Vagina (tissue), 2 donors: ENCODE data around the gene TOR3A. TPM values are rescaled to one million over a fixed set of nuclear protein-coding genes. Genes with fewer than 3 reads are reported as not detected.
A peak's percentile ranks its signal among the peaks of the same experiment; 100 is the strongest.

ENCODE experiments used
- DNase-seq, 2 donors: peaks; one replicate each; pipeline ENCODE4 v3.0.0-alpha.2; 2017; ENCODE audit errors: extremely low spot score in 2 of 2
- H3K27ac ChIP-seq: fragments of 200-600 bp; sonication (generic); one replicate; pipeline ENCODE4 v1.5.1; 2019
- H3K27me3 ChIP-seq: fragments of 200-600 bp; sonication (generic); one replicate; pipeline ENCODE4 v1.5.1; 2019
- H3K36me3 ChIP-seq, 2 donors: fragments of 200-600 bp; sonication (generic); one replicate each; pipeline ENCODE4 v1.5.1; 2017 to 2019
- H3K4me1 ChIP-seq: fragments of 200-600 bp; sonication (generic); one replicate; pipeline ENCODE4 v1.5.1; 2019
- H3K4me3 ChIP-seq, 2 donors: fragments of 200-600 bp; sonication (generic); 1 replicate in 1 of 2; 2 replicates in 1 of 2; pipeline ENCODE4 v1.5.1; 2016 to 2019
- H3K9me3 ChIP-seq: fragments of 200-600 bp; sonication (generic); one replicate; pipeline ENCODE4 v1.5.1; 2019
- CTCF ChIP-seq, 3 experiments: fragments of 450-650 bp in 2 of 3; fragments of 200-600 bp in 1 of 3; sonication (generic) in 1 of 3; IDR thresholded peaks; one replicate each; pipeline ENCODE4 v1.5.1; 2017 to 2019; ENCODE audit warnings: antibody characterized with exemption in 3 of 3, mild to moderate bottlenecking in 2 of 3, moderate library complexity in 2 of 3
- POLR2A ChIP-seq, 2 donors: fragments of 450-650 bp; IDR thresholded peaks; one replicate each; pipeline ENCODE4 v1.6.1; 2017; ENCODE audit warnings: antibody characterized with exemption in 2 of 2, mild to moderate bottlenecking in 2 of 2, moderate library complexity in 2 of 2
- POLR2AphosphoS5 ChIP-seq, 2 donors: sonication (generic); formaldehyde crosslinking; IDR thresholded peaks; one replicate each; pipeline ENCODE4 v1.9.0; 2017; ENCODE audit warnings: antibody characterized with exemption in 2 of 2, mild to moderate bottlenecking in 2 of 2, low read depth in 1 of 2; ENCODE audit not compliant: insufficient read depth in 1 of 2
- intact Hi-C: fragments of 100-400 bp; cut with DNase I; formaldehyde crosslinking; loops from one replicate; pipeline ENCODE4 v1.15.1; 2023
- total RNA-seq: library from RNA; depleted of rRNA; stranded (reverse); fragments of >200 nt; gene quantifications from one replicate; pipeline ENCODE4 v1.2.3, GENCODE V29; 2016

TOR3A gene
- total RNA-seq, 1 donor from 2014 or later, result 20.4 TPM

GRCh38 chr1:179058487-179059483, 23.1 kb upstream of the TOR3A start:
- peaks cover 0 to 10% of the 10 kb centered on the region in 2 donors for H3K36me3 ChIP-seq
- no peak for TF ChIP-seq POLR2A (IDR thresholded peaks at IDR 0.05)
- no peak for TF ChIP-seq CTCF (IDR thresholded peaks at IDR 0.05)
- no peak for TF ChIP-seq POLR2AphosphoS5 (IDR thresholded peaks at IDR 0.05; ENCODE audit: insufficient read depth in 1 of 2, low read depth in 1 of 2)
- no peak overlapping the region for H3K27ac ChIP-seq
- no peak for DNase-seq
- H3K9me3 ChIP-seq, result no peaks in the 10 kb centered on the region
- no peaks in the 10 kb centered on the region for H3K27me3 ChIP-seq
- H3K4me3 ChIP-seq, result no peak overlapping the region
- no peaks in the 10 kb centered on the region for H3K4me1 ChIP-seq
- intact Hi-C loops, result no loop called here

- no peak overlapping the region for H3K27ac ChIP-seq
- no peaks in the 10 kb centered on the region for H3K9me3 ChIP-seq
- TF ChIP-seq POLR2A (IDR thresholded peaks at IDR 0.05), result no peak
- no peak for TF ChIP-seq POLR2AphosphoS5 (IDR thresholded peaks at IDR 0.05; ENCODE audit: insufficient read depth in 1 of 2, low read depth in 1 of 2)
- TF ChIP-seq CTCF (IDR thresholded peaks at IDR 0.05), result no peak
- intact Hi-C loops, result no loop called here
- peaks cover 0 to 26% of the 10 kb centered on the region in 2 donors for H3K36me3 ChIP-seq
- no peaks in the 10 kb centered on the region for H3K4me1 ChIP-seq
- no peak overlapping the region for H3K4me3 ChIP-seq
- H3K27me3 ChIP-seq, result no peaks in the 10 kb centered on the region
- no peak for DNase-seq
These were observed 20.2 kb upstream of the TOR3A start for GRCh38 chr1:179061360-179062282.

GRCh38 chr1:179066471-179066870, 15.4 kb upstream of the TOR3A start:
- Histone ChIP-seq H3K36me3 (peaks cover 0 to 50% of the 10 kb centered on the region in 2 donors), H3K4me1 (no peaks in the 10 kb centered on the region), H3K4me3 (no peak overlapping the region), H3K27me3 (no peaks in the 10 kb centered on the region), H3K9me3 (no peaks in the 10 kb centered on the region), H3K27ac (no peak overlapping the region)
- no peak for DNase-seq
- TF ChIP-seq POLR2A (IDR thresholded peaks at IDR 0.05) (no peak), CTCF (IDR thresholded peaks at IDR 0.05) (no peak), POLR2AphosphoS5 (IDR thresholded peaks at IDR 0.05; ENCODE audit: insufficient read depth in 1 of 2, low read depth in 1 of 2) (no peak)
- intact Hi-C loops, result no loop called here

GRCh38 chr1:179077396-179077795, 4.5 kb upstream of the TOR3A start:
- Histone ChIP-seq H3K36me3 (peaks cover 0 to 4% of the 10 kb centered on the region in 2 donors), H3K27me3 (no peaks in the 10 kb centered on the region), H3K4me1 (peaks cover 9% of the 10 kb centered on the region), H3K9me3 (no peaks in the 10 kb centered on the region), H3K27ac (no peak overlapping the region), H3K4me3 (no peak overlapping the region)
- no peak for DNase-seq
- no peak for TF ChIP-seq POLR2AphosphoS5 (IDR thresholded peaks at IDR 0.05; ENCODE audit: insufficient read depth in 1 of 2, low read depth in 1 of 2)
- intact Hi-C loops, result no loop called here

GRCh38 chr1:179079113-179079761, 2.6 kb upstream of the TOR3A start:
- TF ChIP-seq POLR2A (IDR thresholded peaks at IDR 0.05) (no peak), POLR2AphosphoS5 (IDR thresholded peaks at IDR 0.05; ENCODE audit: insufficient read depth in 1 of 2, low read depth in 1 of 2) (no peak), CTCF (IDR thresholded peaks at IDR 0.05) (peak; percentile 68 to 84 (median 69))
- DNase-seq, result no peak

More at GRCh38 chr1:179079113-179079761, 2.6 kb upstream of the TOR3A start:
- no peaks in the 10 kb centered on the region for H3K9me3 ChIP-seq
- intact Hi-C loops, result no loop called here
- H3K4me1 ChIP-seq, result peaks cover 27% of the 10 kb centered on the region
- no peak overlapping the region for H3K27ac ChIP-seq
- H3K4me3 ChIP-seq, result no peak overlapping the region
- no peaks in the 10 kb centered on the region for H3K27me3 ChIP-seq
- no peaks in the 10 kb centered on the region for H3K36me3 ChIP-seq
